Panc1 (cell line): ENCODE measurements around the gene FAM50A. TPM values are rescaled to one million over a fixed set of nuclear protein-coding genes. Genes with fewer than 3 reads are reported as not detected.

Experiments used
- ATAC-seq: fragments of 200-7000 bp; cut with Tn5 transposase; 2 replicates; pipeline ENCODE4 v1.9.1; 2020; ENCODE audit warnings: mild to moderate bottlenecking, moderate library complexity
- BruUV-seq: library from RNA; stranded (reverse); fragments of 400-500 nt; replicated peaks from 2 replicates; lab custom pipeline; 2021; lab: Mats Ljungman, UMichigan
- CTCF ChIA-PET: fragments of 300-600 bp; sonication (Branson Sonifier 250); formaldehyde crosslinking; loops from one replicate; lab custom pipeline; 2022; ENCODE audit warnings: antibody characterized with exemption; lab: Charles Lee
- POLR2A ChIA-PET: fragments of 300-600 bp; sonication (Branson Sonifier 250); formaldehyde crosslinking; loops from one replicate; lab custom pipeline; 2022; ENCODE audit warnings: antibody characterized with exemption; lab: Charles Lee
- DNase-seq: peaks from one replicate; pipeline ENCODE4 v3.0.0-alpha.2; 2010; ENCODE audit warnings: low read depth, low spot score
- H3K27ac ChIP-seq: 2 replicates; pipeline ENCODE4 v1.5.1; 2011; ENCODE audit warnings: mild to moderate bottlenecking, low read length, inconsistent platforms
- H3K27me3 ChIP-seq: fragments of 200-500 bp; sonication (Bioruptor generic); 2 replicates; pipeline ENCODE4 v1.6.0; 2014; ENCODE audit warnings: low read length, inconsistent platforms; ENCODE audit not compliant: control insufficient read depth, insufficient read depth
- H3K36me3 ChIP-seq: fragments of 200-500 bp; sonication (Bioruptor generic); 2 replicates; pipeline ENCODE4 v1.5.1; 2014; ENCODE audit warnings: inconsistent platforms, mild to moderate bottlenecking, low read length, moderate library complexity; ENCODE audit not compliant: control insufficient read depth, insufficient read depth
- H3K4me1 ChIP-seq: 2 replicates; pipeline ENCODE4 v1.5.1; 2011; ENCODE audit warnings: inconsistent platforms, mild to moderate bottlenecking, low read length, moderate library complexity; ENCODE audit not compliant: control insufficient read depth, insufficient read depth
- H3K4me3 ChIP-seq, 2 experiments: 2 replicates each; pipeline ENCODE4 v1.5.1; 2011 to 2012; ENCODE audit warnings: low read depth in 2 of 2, low read length in 2 of 2, mild to moderate bottlenecking in 2 of 2, inconsistent platforms in 1 of 2, moderate library complexity in 1 of 2
- H3K9me3 ChIP-seq: fragments of 200-500 bp; sonication (Bioruptor generic); 2 replicates; pipeline ENCODE4 v1.5.1; 2014; ENCODE audit warnings: low read depth, mild to moderate bottlenecking, inconsistent platforms, low read length, moderate library complexity; ENCODE audit not compliant: control insufficient read depth, insufficient read depth
- POLR2AphosphoS5 ChIP-seq: IDR thresholded peaks from 2 replicates; pipeline ENCODE4 v1.6.1; 2012; ENCODE audit warnings: mild to moderate bottlenecking, low read depth, low read length, moderate library complexity
- SIN3A ChIP-seq: IDR thresholded peaks from 2 replicates; pipeline ENCODE4 v1.6.1; 2012; ENCODE audit warnings: low read depth, mild to moderate bottlenecking, low read length, moderate library complexity, borderline replicate concordance; ENCODE audit not compliant: insufficient read depth
- TCF7L2 ChIP-seq: IDR thresholded peaks from 2 replicates; pipeline ENCODE4 v1.6.1; 2011; ENCODE audit warnings: mild to moderate bottlenecking, low read depth, low read length, inconsistent platforms
- in situ Hi-C: cut with HindIII; loops from 2 replicates; pipeline ENCODE4 v1.10.0; 2016; ENCODE audit warnings: low sequenced_read_pairs, low pct_unique_long_range_greater_than_20kb
- intact Hi-C: fragments of 100-400 bp; cut with micrococcal nuclease; formaldehyde crosslinking; loops from one replicate; pipeline ENCODE4 v1.10.0; 2022; ENCODE audit not compliant: unreplicated experiment
- total RNA-seq: library from RNA; stranded (reverse); gene quantifications from one replicate; pipeline ENCODE4 v1.2.1, GENCODE V29; 2021; ENCODE audit not compliant: unreplicated experiment
- TF ChIP-seq, protein P1 (sequence below), 2 experiments: IDR thresholded peaks; 2 replicates each; pipeline ENCODE4 v1.6.1; 2011 to 2012; ENCODE audit warnings: low read depth in 2 of 2, control low read depth in 1 of 2, low read length in 1 of 2, mild to moderate bottlenecking in 1 of 2, moderate library complexity in 1 of 2; ENCODE audit not compliant: insufficient read depth in 1 of 2
- TF ChIP-seq, protein P2 (sequence below): fragments of 450-650 bp; IDR thresholded peaks from 2 replicates; pipeline ENCODE4 v1.5.1; 2017; ENCODE audit warnings: mild to moderate bottlenecking

Gene FAM50A
- total RNA-seq, 1 experiment from 2014 or later = 225 TPM

DNA sequence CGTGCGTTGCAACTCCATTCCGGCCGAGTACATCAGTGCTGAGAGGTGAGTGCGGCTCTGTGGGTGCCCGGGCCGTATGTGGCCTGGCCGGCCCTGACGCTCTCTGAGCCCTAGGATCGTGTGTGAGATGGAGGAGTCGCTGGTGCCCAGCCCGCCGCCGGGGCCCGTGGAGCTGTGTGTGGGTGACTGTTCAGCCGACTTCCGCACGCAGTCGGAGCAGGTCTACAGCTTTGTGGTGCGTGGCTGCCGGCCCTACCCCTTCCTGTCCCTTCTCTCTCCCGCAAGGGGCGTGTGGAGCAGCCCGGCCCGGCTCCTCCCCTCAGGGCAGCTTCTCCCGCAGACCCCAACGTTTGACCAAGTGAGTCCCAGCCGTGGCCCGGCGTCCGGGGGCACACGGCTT is 22.1 kb downstream of the FAM50A start:
- no peak for ATAC-seq
- Histone ChIP-seq H3K27me3 (no peaks in the 10 kb centered on the region), H3K4me1 (no peaks in the 10 kb centered on the region), H3K27ac (no peak overlapping the region), H3K4me3 (no peak overlapping the region), H3K36me3 (no peaks in the 10 kb centered on the region), H3K9me3 (no peaks in the 10 kb centered on the region)
- BruUV-seq = no TSS peak
- intact Hi-C loops (no loop called here), in situ Hi-C loops (no loop called here)
- CTCF ChIA-PET = no interaction called here
- POLR2A ChIA-PET = no interaction called here
- no peak for DNase-seq
- TF ChIP-seq POLR2AphosphoS5 (no peak), SIN3A (no peak), TCF7L2 (no peak)
- TF ChIP-seq, protein P1, sequence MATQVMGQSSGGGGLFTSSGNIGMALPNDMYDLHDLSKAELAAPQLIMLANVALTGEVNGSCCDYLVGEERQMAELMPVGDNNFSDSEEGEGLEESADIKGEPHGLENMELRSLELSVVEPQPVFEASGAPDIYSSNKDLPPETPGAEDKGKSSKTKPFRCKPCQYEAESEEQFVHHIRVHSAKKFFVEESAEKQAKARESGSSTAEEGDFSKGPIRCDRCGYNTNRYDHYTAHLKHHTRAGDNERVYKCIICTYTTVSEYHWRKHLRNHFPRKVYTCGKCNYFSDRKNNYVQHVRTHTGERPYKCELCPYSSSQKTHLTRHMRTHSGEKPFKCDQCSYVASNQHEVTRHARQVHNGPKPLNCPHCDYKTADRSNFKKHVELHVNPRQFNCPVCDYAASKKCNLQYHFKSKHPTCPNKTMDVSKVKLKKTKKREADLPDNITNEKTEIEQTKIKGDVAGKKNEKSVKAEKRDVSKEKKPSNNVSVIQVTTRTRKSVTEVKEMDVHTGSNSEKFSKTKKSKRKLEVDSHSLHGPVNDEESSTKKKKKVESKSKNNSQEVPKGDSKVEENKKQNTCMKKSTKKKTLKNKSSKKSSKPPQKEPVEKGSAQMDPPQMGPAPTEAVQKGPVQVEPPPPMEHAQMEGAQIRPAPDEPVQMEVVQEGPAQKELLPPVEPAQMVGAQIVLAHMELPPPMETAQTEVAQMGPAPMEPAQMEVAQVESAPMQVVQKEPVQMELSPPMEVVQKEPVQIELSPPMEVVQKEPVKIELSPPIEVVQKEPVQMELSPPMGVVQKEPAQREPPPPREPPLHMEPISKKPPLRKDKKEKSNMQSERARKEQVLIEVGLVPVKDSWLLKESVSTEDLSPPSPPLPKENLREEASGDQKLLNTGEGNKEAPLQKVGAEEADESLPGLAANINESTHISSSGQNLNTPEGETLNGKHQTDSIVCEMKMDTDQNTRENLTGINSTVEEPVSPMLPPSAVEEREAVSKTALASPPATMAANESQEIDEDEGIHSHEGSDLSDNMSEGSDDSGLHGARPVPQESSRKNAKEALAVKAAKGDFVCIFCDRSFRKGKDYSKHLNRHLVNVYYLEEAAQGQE (IDR thresholded peaks at IDR 0.05; ENCODE audit: insufficient read depth in 1 of 2, low read depth in 2 of 2, low read length in 1 of 2) = no peak
- TF ChIP-seq, protein P2, sequence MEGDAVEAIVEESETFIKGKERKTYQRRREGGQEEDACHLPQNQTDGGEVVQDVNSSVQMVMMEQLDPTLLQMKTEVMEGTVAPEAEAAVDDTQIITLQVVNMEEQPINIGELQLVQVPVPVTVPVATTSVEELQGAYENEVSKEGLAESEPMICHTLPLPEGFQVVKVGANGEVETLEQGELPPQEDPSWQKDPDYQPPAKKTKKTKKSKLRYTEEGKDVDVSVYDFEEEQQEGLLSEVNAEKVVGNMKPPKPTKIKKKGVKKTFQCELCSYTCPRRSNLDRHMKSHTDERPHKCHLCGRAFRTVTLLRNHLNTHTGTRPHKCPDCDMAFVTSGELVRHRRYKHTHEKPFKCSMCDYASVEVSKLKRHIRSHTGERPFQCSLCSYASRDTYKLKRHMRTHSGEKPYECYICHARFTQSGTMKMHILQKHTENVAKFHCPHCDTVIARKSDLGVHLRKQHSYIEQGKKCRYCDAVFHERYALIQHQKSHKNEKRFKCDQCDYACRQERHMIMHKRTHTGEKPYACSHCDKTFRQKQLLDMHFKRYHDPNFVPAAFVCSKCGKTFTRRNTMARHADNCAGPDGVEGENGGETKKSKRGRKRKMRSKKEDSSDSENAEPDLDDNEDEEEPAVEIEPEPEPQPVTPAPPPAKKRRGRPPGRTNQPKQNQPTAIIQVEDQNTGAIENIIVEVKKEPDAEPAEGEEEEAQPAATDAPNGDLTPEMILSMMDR = no peak

DNA sequence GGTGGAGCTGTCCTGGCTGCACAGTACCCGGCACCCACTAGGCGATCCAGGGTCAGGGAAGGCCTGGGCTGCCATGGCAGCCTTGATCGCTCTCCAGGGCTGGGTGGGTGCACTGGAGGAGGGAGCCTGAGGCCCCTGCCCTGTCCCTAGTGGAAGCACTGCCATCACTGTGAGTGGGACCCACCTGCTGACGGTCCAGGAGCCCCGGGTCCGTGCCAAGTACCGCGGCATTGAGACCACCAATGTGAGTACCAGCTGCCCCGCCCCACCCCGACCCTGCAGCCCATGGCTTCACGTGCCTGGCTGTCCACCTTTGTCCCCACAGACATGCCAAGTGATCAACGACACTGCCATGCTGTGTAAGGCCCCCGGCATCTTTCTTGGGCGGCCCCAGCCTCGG is 23.0 kb downstream of the FAM50A start:
- no TSS peak for BruUV-seq
- Histone ChIP-seq H3K27ac (no peak overlapping the region), H3K36me3 (no peaks in the 10 kb centered on the region), H3K9me3 (no peaks in the 10 kb centered on the region), H3K4me1 (no peaks in the 10 kb centered on the region), H3K27me3 (no peaks in the 10 kb centered on the region), H3K4me3 (no peak overlapping the region)
- ATAC-seq (no peak), DNase-seq (no peak)
- POLR2A ChIA-PET = no interaction called here
- in situ Hi-C loops = no loop called here
- TF ChIP-seq POLR2AphosphoS5 = no peak
- TF ChIP-seq, protein P2 = no peak
- TF ChIP-seq, protein P1 (IDR thresholded peaks at IDR 0.05; ENCODE audit: insufficient read depth in 1 of 2, low read depth in 2 of 2, low read length in 1 of 2) = no peak
- TF ChIP-seq SIN3A = no peak
- no peak for TF ChIP-seq TCF7L2
- intact Hi-C loops = no loop called here
- CTCF ChIA-PET = no interaction called here
